Hepatocyte (in vitro differentiated cells): ENCODE data around the gene CNIH3.

ENCODE experiments used
- EZH2 ChIP-seq: fragments of 200-600 bp; sonication (generic); IDR thresholded peaks from 2 replicates; pipeline ENCODE4 v1.6.1; 2016; ENCODE audit warnings: antibody characterized with exemption, mild to moderate bottlenecking, borderline replicate concordance
- EZH2phosphoT487 ChIP-seq: fragments of 200-600 bp; sonication (generic); IDR thresholded peaks from one replicate; pipeline ENCODE4 v1.6.1; 2018; ENCODE audit warnings: antibody characterized with exemption, mild to moderate bottlenecking, low read depth, moderate library complexity; ENCODE audit not compliant: unreplicated experiment, severe bottlenecking
- TF ChIP-seq, protein P1 (sequence below): fragments of 200-600 bp; sonication (generic); IDR thresholded peaks from 2 replicates; pipeline ENCODE4 v1.5.1; 2016; ENCODE audit warnings: antibody characterized with exemption, mild to moderate bottlenecking; ENCODE audit not compliant: poor library complexity

GRCh38 chr1:224662870-224663269 is 46.8 kb downstream of the CNIH3 start:
- no peak for TF ChIP-seq EZH2
- TF ChIP-seq, protein P1, sequence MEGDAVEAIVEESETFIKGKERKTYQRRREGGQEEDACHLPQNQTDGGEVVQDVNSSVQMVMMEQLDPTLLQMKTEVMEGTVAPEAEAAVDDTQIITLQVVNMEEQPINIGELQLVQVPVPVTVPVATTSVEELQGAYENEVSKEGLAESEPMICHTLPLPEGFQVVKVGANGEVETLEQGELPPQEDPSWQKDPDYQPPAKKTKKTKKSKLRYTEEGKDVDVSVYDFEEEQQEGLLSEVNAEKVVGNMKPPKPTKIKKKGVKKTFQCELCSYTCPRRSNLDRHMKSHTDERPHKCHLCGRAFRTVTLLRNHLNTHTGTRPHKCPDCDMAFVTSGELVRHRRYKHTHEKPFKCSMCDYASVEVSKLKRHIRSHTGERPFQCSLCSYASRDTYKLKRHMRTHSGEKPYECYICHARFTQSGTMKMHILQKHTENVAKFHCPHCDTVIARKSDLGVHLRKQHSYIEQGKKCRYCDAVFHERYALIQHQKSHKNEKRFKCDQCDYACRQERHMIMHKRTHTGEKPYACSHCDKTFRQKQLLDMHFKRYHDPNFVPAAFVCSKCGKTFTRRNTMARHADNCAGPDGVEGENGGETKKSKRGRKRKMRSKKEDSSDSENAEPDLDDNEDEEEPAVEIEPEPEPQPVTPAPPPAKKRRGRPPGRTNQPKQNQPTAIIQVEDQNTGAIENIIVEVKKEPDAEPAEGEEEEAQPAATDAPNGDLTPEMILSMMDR = no peak
- TF ChIP-seq EZH2phosphoT487 = no peak
